T-cell (primary cell): ENCODE measurements around the gene PFN1. TPM values are rescaled to one million over a fixed set of nuclear protein-coding genes. Genes with fewer than 3 reads are reported as not detected.

Experiments used
- ATAC-seq, 4 experiments: fragments of 200-7000 bp in 3 of 4; fragments of 150-1000 bp in 1 of 4; cut with Tn5 transposase; replicated peaks in 1 of 4; 1 replicate in 3 of 4; 2 replicates in 1 of 4; pipeline ENCODE4 v1.10.0; 2021; ENCODE audit warnings: moderate library complexity in 3 of 4, mild to moderate bottlenecking in 2 of 4, moderate number of reproducible peaks in 1 of 4
- CTCF ChIA-PET, 2 donors: fragments of 300-600 bp; sonication (Branson Sonifier 250); formaldehyde crosslinking; loops; one replicate each; lab custom pipeline; 2022; ENCODE audit warnings: antibody characterized with exemption in 2 of 2; lab: Charles Lee
- POLR2A ChIA-PET, 2 donors: fragments of 300-600 bp; sonication (Branson Sonifier 250); formaldehyde crosslinking; loops; one replicate each; lab custom pipeline; 2022; ENCODE audit warnings: antibody characterized with exemption in 2 of 2; lab: Charles Lee
- DNase-seq, 35 experiments: peaks; one replicate each; pipeline versions ENCODE4 v3.0.0 to v3.0.0-alpha.2; 2013 to 2023
- H3K27ac ChIP-seq: one replicate; pipeline ENCODE4 v1.5.1; 2013; ENCODE audit warnings: low read length
- H3K27me3 ChIP-seq, 2 experiments: replicated peaks in 1 of 2; 1 replicate in 1 of 2; 2 replicates in 1 of 2; pipeline versions ENCODE4 v1.6.1 to v1.7.0; 2013; ENCODE audit warnings: low read length in 1 of 2, mixed read lengths in 1 of 2; ENCODE audit not compliant: control insufficient read depth in 2 of 2, insufficient read depth in 2 of 2; ENCODE audit errors: extremely low read depth in 1 of 2
- H3K36me3 ChIP-seq, 2 donors: 1 replicate in 1 of 2; 2 replicates in 1 of 2; pipeline versions ENCODE4 v1.6.1 to v1.7.0; 2013; ENCODE audit warnings: low read length in 1 of 2; ENCODE audit not compliant: control insufficient read depth in 2 of 2, insufficient read depth in 1 of 2; ENCODE audit errors: extremely low read depth in 1 of 2
- H3K4me1 ChIP-seq, 2 experiments: 1 replicate in 1 of 2; 2 replicates in 1 of 2; pipeline versions ENCODE4 v1.6.1 to v1.7.0; 2013; ENCODE audit warnings: low read length in 2 of 2, mixed read lengths in 1 of 2; ENCODE audit not compliant: insufficient read depth in 2 of 2, control insufficient read depth in 1 of 2; ENCODE audit errors: extremely low read depth in 1 of 2
- H3K4me3 ChIP-seq, 2 donors: 1 replicate in 1 of 2; 2 replicates in 1 of 2; pipeline versions ENCODE4 v1.5.1 to v1.7.0; 2013; ENCODE audit warnings: mild to moderate bottlenecking in 2 of 2, low read length in 1 of 2, moderate library complexity in 1 of 2; ENCODE audit not compliant: control insufficient read depth in 1 of 2; ENCODE audit errors: extremely low read depth in 1 of 2
- H3K9me3 ChIP-seq: 2 replicates; pipeline ENCODE4 v1.7.0; 2013
- H3K27ac Mint-ChIP-seq, 2 donors: one replicate each; pipeline ENCODE4 v1.8.0; 2020 to 2021; ENCODE audit warnings: mild to moderate bottlenecking in 2 of 2, mixed read lengths in 2 of 2
- H3K27me3 Mint-ChIP-seq, 2 donors: one replicate each; pipeline ENCODE4 v1.8.0; 2021 to 2022; ENCODE audit warnings: mixed read lengths in 2 of 2
- H3K36me3 Mint-ChIP-seq: one replicate; pipeline ENCODE4 v1.8.0; 2021; ENCODE audit warnings: mixed read lengths
- H3K4me1 Mint-ChIP-seq, 3 donors: one replicate each; pipeline ENCODE4 v1.8.0; 2020 to 2022; ENCODE audit warnings: mixed read lengths in 3 of 3, mild to moderate bottlenecking in 1 of 3
- H3K4me3 Mint-ChIP-seq, 3 donors: one replicate each; pipeline ENCODE4 v1.8.0; 2020 to 2022; ENCODE audit warnings: mild to moderate bottlenecking in 3 of 3, mixed read lengths in 3 of 3, moderate library complexity in 3 of 3
- H3K9me3 Mint-ChIP-seq, 3 donors: one replicate each; pipeline ENCODE4 v1.8.0; 2020 to 2022; ENCODE audit warnings: mixed read lengths in 3 of 3
- WGBS: methylation state at CpG from one replicate; pipeline ENCODE4 v1.1.5; 2013; ENCODE audit warnings: missing lambda C conversion rate; ENCODE audit not compliant: insufficient coverage; 5-methylcytosine and 5-hydroxymethylcytosine counted together
- total RNA-seq, 35 experiments: library from RNA in 6 of 35; stranded (reverse) in 6 of 35; fragments of 120-200 nt in 1 of 35; gene quantifications; one replicate each; pipeline versions ENCODE4 v1.2.1 to v1.2.4 and lab custom pipeline; 2013 to 2026

PFN1 gene
- total RNA-seq, 5 donors from 2014 or later (not counting 1 experiment from before 2014, with no cell fraction given): 654 to 853 (median 744) TPM

DNA sequence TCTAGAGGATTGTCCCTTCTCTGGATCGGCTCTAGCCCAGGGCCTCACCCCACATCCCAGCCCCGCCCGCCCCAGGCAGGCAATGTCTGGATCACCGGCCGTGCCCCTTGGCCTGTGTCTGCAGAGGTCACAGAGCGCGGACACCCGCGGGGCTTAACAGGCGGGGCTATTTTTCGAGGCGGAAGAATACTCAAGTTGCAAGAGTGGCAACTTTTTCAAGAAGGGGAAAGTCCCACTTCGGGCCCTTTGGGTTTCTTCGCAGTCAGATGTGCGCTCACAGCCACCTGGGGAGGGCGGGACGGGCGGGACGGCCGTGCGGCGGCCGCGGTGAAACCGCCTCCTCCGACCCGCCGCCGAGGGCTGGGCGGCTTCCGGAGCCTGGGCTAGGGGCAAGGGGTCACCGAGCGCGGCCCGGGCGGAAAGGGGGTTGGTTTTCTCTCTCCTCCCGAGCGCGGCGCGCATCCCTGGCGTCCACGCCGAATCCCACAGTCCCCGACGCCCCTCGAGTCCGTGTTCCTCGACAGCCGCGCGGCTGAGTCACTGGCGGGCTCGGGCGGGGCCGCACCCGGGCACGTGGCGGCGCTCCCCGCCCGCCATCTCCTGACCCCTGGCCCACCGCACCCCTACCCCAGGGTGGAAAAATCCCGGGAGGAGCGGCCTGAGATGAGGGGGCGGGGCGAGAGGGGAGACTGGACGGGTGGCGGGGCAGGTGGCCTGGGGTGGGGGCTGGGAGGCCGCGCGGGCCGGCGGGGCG is 1.2 kb upstream of the PFN1 start:
- Mint-ChIP-seq H3K36me3 (peaks cover 21% of the 10 kb centered on the region), H3K4me3 (peak overlapping the region; percentile 97 to 100 (median 98)), H3K27me3 (no peaks in the 10 kb centered on the region), H3K27ac (peak overlapping the region; percentile 87), H3K4me1 (peaks cover 37 to 46% (median 39%) of the 10 kb centered on the region in 3 donors), H3K9me3 (no peaks in the 10 kb centered on the region)
- DNase-seq (peak; percentile 47 to 92 (median 67)), ATAC-seq (peak; percentile 38 to 57 (median 40))
- Histone ChIP-seq H3K27me3 (no peaks in the 10 kb centered on the region), H3K9me3 (no peaks in the 10 kb centered on the region), H3K27ac (peak overlapping the region; percentile 83), H3K36me3 (peaks cover 0 to 29% of the 10 kb centered on the region in 2 donors), H3K4me1 (peaks cover 13 to 41% of the 10 kb centered on the region in 2 experiments), H3K4me3 (peak overlapping the region; percentile 76 to 100)
- ChIA-PET POLR2A (no interaction called here), CTCF (interaction anchor here in 1 of 2 donors (0.6 to 1.0 kb wide), 3 partner anchors 10 to 17 kb away, joined by 3 to 6 read pairs (median 4); partner anchors contain the start of genes RNF167 and SLC25A11)
- WGBS: 0% methylated on average over 43 of the region's 75 CpGs

GRCh38 chr17:4948931-4949320 is 596 bp upstream of the PFN1 start:
- peak overlapping the region; percentile 83 for H3K27ac ChIP-seq
- peak; percentile 46 to 56 (median 48) for ATAC-seq
- H3K4me3 Mint-ChIP-seq: peak overlapping the region; percentile 97 to 100 (median 98)
- H3K4me3 ChIP-seq: peak overlapping the region; percentile 76 to 100
- peak overlapping the region; percentile 98 for H3K27ac Mint-ChIP-seq
- H3K36me3 ChIP-seq: peaks cover 0 to 32% of the 10 kb centered on the region in 2 donors
- peaks cover 43 to 51% (median 44%) of the 10 kb centered on the region in 3 donors for H3K4me1 Mint-ChIP-seq
- ChIA-PET POLR2A (interaction anchor here in 1 of 2 donors (0.7 to 1.1 kb wide), 2 partner anchors 46 to 49 kb away, joined by 3 to 4 read pairs; partner anchors contain the start of gene C17orf107), CTCF (interaction anchor here in 1 of 2 donors (1.0 kb wide), 1 partner anchor 9 kb away, joined by 3 read pairs; the partner anchor contains the start of genes RNF167 and SLC25A11)
- H3K4me1 ChIP-seq: peaks cover 17 to 47% of the 10 kb centered on the region in 2 experiments
- peaks cover 26% of the 10 kb centered on the region for H3K36me3 Mint-ChIP-seq
- WGBS: under 1% methylated on average over 35 of the region's 40 CpGs
- H3K27me3 ChIP-seq: no peaks in the 10 kb centered on the region
- no peaks in the 10 kb centered on the region for H3K27me3 Mint-ChIP-seq
- H3K9me3 Mint-ChIP-seq: no peaks in the 10 kb centered on the region
- DNase-seq: peak in 33 of 35 experiments; percentile 50 to 84 (median 64)
- H3K9me3 ChIP-seq: no peaks in the 10 kb centered on the region

- ChIA-PET CTCF (interaction anchor here in 1 of 2 donors (1.3 kb wide), 1 partner anchor 20 kb away, joined by 3 read pairs; the partner anchor contains the start of gene SPAG7), POLR2A (interaction anchor here in 1 of 2 donors (0.7 kb wide), 1 partner anchor 8 kb away, joined by 5 read pairs; the partner anchor contains the start of genes RNF167 and SLC25A11)
- peak; percentile 26 to 80 (median 56) for DNase-seq
- Histone ChIP-seq H3K36me3 (peaks cover 8 to 45% of the 10 kb centered on the region in 2 donors), H3K4me3 (peak overlapping the region; percentile 87 to 100), H3K27me3 (no peaks in the 10 kb centered on the region), H3K9me3 (no peaks in the 10 kb centered on the region), H3K27ac (peak overlapping the region; percentile 97), H3K4me1 (peaks cover 29 to 60% of the 10 kb centered on the region in 2 experiments)
- Mint-ChIP-seq H3K27me3 (no peaks in the 10 kb centered on the region), H3K4me3 (peak overlapping the region; percentile 97 to 100 (median 98)), H3K4me1 (peaks cover 55 to 65% (median 58%) of the 10 kb centered on the region in 3 donors), H3K27ac (peak overlapping the region; percentile 94 to 97), H3K9me3 (no peaks in the 10 kb centered on the region), H3K36me3 (peaks cover 36% of the 10 kb centered on the region)
- peak; percentile 39 to 41 (median 40) for ATAC-seq
- WGBS: under 1% methylated on average over 48 of the region's 56 CpGs
Measured at GRCh38 chr17:4947411-4948165, 742 bp downstream of the PFN1 start.

DNA sequence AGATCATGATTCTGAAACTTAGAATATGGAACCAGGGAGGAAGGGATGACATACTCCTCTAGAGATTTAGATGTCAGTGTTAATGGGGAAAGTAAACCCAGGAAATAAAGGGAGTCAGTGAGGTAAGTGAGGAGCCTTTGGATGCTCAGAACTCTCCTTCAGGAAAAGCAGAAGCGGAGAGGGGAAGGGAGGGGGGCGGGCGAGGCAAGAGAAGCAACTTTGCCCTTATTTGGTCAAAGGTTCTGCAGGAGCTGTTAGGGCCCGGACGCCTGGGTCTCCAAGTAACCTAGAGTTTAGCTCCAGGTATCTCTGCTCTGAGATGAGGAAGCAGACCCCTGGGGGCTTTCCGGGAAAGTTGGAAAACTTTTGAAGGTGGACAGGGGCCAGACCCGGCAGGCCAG is 1.3 kb downstream of the PFN1 start:
- no peak for ATAC-seq
- ChIA-PET CTCF (interaction anchor here in 1 of 2 donors (1.3 kb wide), 1 partner anchor 20 kb away, joined by 3 read pairs; the partner anchor contains the start of gene SPAG7), POLR2A (no interaction called here)
- peak overlapping the region; percentile 85 to 100 for H3K4me3 ChIP-seq
- H3K36me3 ChIP-seq: peaks cover 8 to 51% of the 10 kb centered on the region in 2 donors
- Mint-ChIP-seq H3K27ac (peak overlapping the region; percentile 75 to 97), H3K4me3 (peak overlapping the region; percentile 97 to 100 (median 98)), H3K9me3 (no peaks in the 10 kb centered on the region), H3K27me3 (no peaks in the 10 kb centered on the region), H3K36me3 (peaks cover 42% of the 10 kb centered on the region), H3K4me1 (peaks cover 61 to 70% (median 63%) of the 10 kb centered on the region in 3 donors)
- no peaks in the 10 kb centered on the region for H3K27me3 ChIP-seq
- peak overlapping the region; percentile 97 for H3K27ac ChIP-seq
- H3K9me3 ChIP-seq: no peaks in the 10 kb centered on the region
- 0% methylated on average over 5 of the region's 7 CpGs for WGBS
- DNase-seq: no peak
- H3K4me1 ChIP-seq: peaks cover 35 to 66% of the 10 kb centered on the region in 2 experiments

- Histone ChIP-seq H3K27me3 (no peaks in the 10 kb centered on the region), H3K36me3 (peaks cover 8 to 51% of the 10 kb centered on the region in 2 donors), H3K4me1 (peaks cover 38 to 72% of the 10 kb centered on the region in 2 experiments), H3K27ac (peak overlapping the region; percentile 97), H3K9me3 (no peaks in the 10 kb centered on the region), H3K4me3 (peak overlapping the region; percentile 85 to 100)
- WGBS: 2% methylated on average over 6 of the region's 16 CpGs
- Mint-ChIP-seq H3K36me3 (peaks cover 46% of the 10 kb centered on the region), H3K4me1 (peaks cover 66 to 76% (median 69%) of the 10 kb centered on the region in 3 donors), H3K4me3 (peak overlapping the region; percentile 97 to 100 (median 98)), H3K9me3 (no peaks in the 10 kb centered on the region), H3K27ac (peak overlapping the region; percentile 75 to 97), H3K27me3 (no peaks in the 10 kb centered on the region)
- DNase-seq: no peak
- ChIA-PET CTCF (interaction anchor here in 1 of 2 donors (1.3 kb wide), 1 partner anchor 21 kb away, joined by 3 read pairs; the partner anchor contains the start of gene SPAG7), POLR2A (interaction anchor here in 1 of 2 donors (1.4 kb wide), 1 partner anchor 21 kb away, joined by 5 read pairs; the partner anchor contains the start of gene SPAG7)
- ATAC-seq: no peak
Measured at GRCh38 chr17:4946312-4946976, 1.9 kb downstream of the PFN1 start.
